ENCODE results near the gene DMXL2.

- TF ChIP-seq ZFP3 (CRISPR knock-in tag; IDR thresholded peaks at IDR 0.05) (no peak), ZNF565 (CRISPR knock-in tag; conservative IDR thresholded peaks at IDR 0.05; ENCODE audit: low read depth) (no peak), ZNF70 (CRISPR knock-in tag; IDR thresholded peaks at IDR 0.05) (no peak), RARB (CRISPR knock-in tag; IDR thresholded peaks at IDR 0.05) (no peak)
These were observed 208.2 kb downstream of the DMXL2 start for GRCh38 chr15:51414256-51414860.

All from SK-N-SH treated with all-trans-retinoic acid at 6 μM for 48 hours (cell line).